Fibroblast of lung (primary cell): ENCODE results near the gene NMBR. TPM values are rescaled to one million over a fixed set of nuclear protein-coding genes. Genes with fewer than 3 reads are reported as not detected.

Source experiments
- DNase-seq, 2 donors: peaks; one replicate each; pipeline versions ENCODE4 v3.0.0 to v3.0.0-alpha.2; 2010; ENCODE audit warnings: low read depth in 2 of 2
- H2AFZ ChIP-seq: 2 replicates; pipeline ENCODE4 v1.5.1; 2012; ENCODE audit warnings: low read length, control low read depth, inconsistent platforms
- H3K27ac ChIP-seq: 2 replicates; pipeline ENCODE4 v1.5.1; 2011; ENCODE audit warnings: low read length, control low read depth; ENCODE audit not compliant: insufficient read depth
- H3K27me3 ChIP-seq: 2 replicates; pipeline ENCODE4 v1.5.1; 2011; ENCODE audit warnings: mild to moderate bottlenecking, low read length; ENCODE audit not compliant: control insufficient read depth, insufficient read depth
- H3K36me3 ChIP-seq: 2 replicates; pipeline ENCODE4 v1.5.1; 2011; ENCODE audit warnings: low read length; ENCODE audit not compliant: control insufficient read depth, insufficient read depth
- H3K4me1 ChIP-seq: 2 replicates; pipeline ENCODE4 v1.5.1; 2011; ENCODE audit warnings: low read length; ENCODE audit not compliant: control insufficient read depth, insufficient read depth; ENCODE audit errors: extremely low read depth
- H3K4me2 ChIP-seq: 2 replicates; pipeline ENCODE4 v1.5.1; 2011; ENCODE audit warnings: low read length, control low read depth; ENCODE audit not compliant: insufficient read depth; ENCODE audit errors: extremely low read depth
- H3K4me3 ChIP-seq, 4 experiments: fragments of 200-600 bp in 1 of 4; sonication (generic) in 1 of 4; replicated peaks in 1 of 4; 2 replicates each; pipeline ENCODE4 v1.5.1; 2011 to 2016; ENCODE audit warnings: low read length in 4 of 4, low read depth in 3 of 4, mild to moderate bottlenecking in 3 of 4, control low read depth in 2 of 4, inconsistent platforms in 1 of 4, mixed read lengths in 1 of 4; ENCODE audit not compliant: insufficient read depth in 1 of 4; ENCODE audit errors: control extremely low read depth in 1 of 4
- H3K79me2 ChIP-seq: 2 replicates; pipeline ENCODE4 v1.5.1; 2012; ENCODE audit warnings: mild to moderate bottlenecking, low read length, inconsistent platforms; ENCODE audit not compliant: control insufficient read depth, insufficient read depth
- H3K9ac ChIP-seq: 2 replicates; pipeline ENCODE4 v1.5.1; 2011; ENCODE audit warnings: mild to moderate bottlenecking, low read length, control low read depth; ENCODE audit not compliant: insufficient read depth
- H3K9me3 ChIP-seq: 2 replicates; pipeline ENCODE4 v1.5.1; 2012; ENCODE audit warnings: low read depth, low read length; ENCODE audit not compliant: control insufficient read depth, insufficient read depth
- H4K20me1 ChIP-seq: 2 replicates; pipeline ENCODE4 v1.5.1; 2011; ENCODE audit warnings: low read length; ENCODE audit not compliant: control insufficient read depth, insufficient read depth; ENCODE audit errors: extremely low read depth
- EZH2 ChIP-seq: IDR thresholded peaks from 2 replicates; pipeline ENCODE4 v1.5.1; 2012; ENCODE audit warnings: low read length, control low read depth, mild to moderate bottlenecking; ENCODE audit errors: missing control alignments
- polyA minus RNA-seq: library from RNA; depleted of rRNA, polyadenylated mRNA; stranded (reverse); fragments of >200 nt; gene quantifications from 2 replicates; pipeline ENCODE4 v1.2.3, GENCODE V29; 2011; ENCODE audit warnings: low replicate concordance
- polyA plus RNA-seq, 2 donors: library from polyadenylated mRNA; depleted of rRNA in 1 of 2; stranded (reverse) in 1 of 2; unstranded in 1 of 2; fragments of >200 nt; gene quantifications; 2 replicates each; pipeline ENCODE4 v1.2.1, GENCODE V29; 2011 to 2012; ENCODE audit warnings: missing spikeins in 1 of 2
- total RNA-seq: library from RNA; depleted of rRNA; stranded (reverse); fragments of >200 nt; gene quantifications from 2 replicates; pipeline ENCODE4 v1.2.1, GENCODE V29; 2014
- TF ChIP-seq, protein P1 (sequence below), 2 donors: IDR thresholded peaks in 1 of 2; conservative IDR thresholded peaks in 1 of 2; 1 replicate in 1 of 2; 2 replicates in 1 of 2; pipeline ENCODE4 v1.5.1; 2011 to 2012; ENCODE audit warnings: low read length in 2 of 2, control low read depth in 1 of 2, inconsistent platforms in 1 of 2, low read depth in 1 of 2, mild to moderate bottlenecking in 1 of 2

NMBR gene
- total RNA-seq = under 0.01 TPM in 1 of 2 replicates, not detected in the other
- 0.05 TPM in 1 of 2 replicates, not detected in the other for polyA plus RNA-seq
- polyA plus RNA-seq (2012) = not detected in 2 replicates
- not detected in 2 replicates for polyA minus RNA-seq

- no peaks in the 10 kb centered on the region for H3K9me3 ChIP-seq
- peaks cover 9% of the 10 kb centered on the region for H3K4me1 ChIP-seq
- no peaks in the 10 kb centered on the region for H3K27me3 ChIP-seq
- H3K27ac ChIP-seq = peak within 1 kb of the TSS; percentile 55
- peak within 1 kb of the TSS; percentile 54 for H3K9ac ChIP-seq
- H4K20me1 ChIP-seq = no peaks in the 10 kb centered on the region
- H3K4me3 ChIP-seq = peak within 1 kb of the TSS; percentile 66 to 99 (median 90)
- peak within 1 kb of the TSS; percentile 92 for H3K4me2 ChIP-seq
- peaks cover 46% of the 10 kb centered on the region for H3K79me2 ChIP-seq
- no peaks in the 10 kb centered on the region for H3K36me3 ChIP-seq
- TF ChIP-seq, protein P1, sequence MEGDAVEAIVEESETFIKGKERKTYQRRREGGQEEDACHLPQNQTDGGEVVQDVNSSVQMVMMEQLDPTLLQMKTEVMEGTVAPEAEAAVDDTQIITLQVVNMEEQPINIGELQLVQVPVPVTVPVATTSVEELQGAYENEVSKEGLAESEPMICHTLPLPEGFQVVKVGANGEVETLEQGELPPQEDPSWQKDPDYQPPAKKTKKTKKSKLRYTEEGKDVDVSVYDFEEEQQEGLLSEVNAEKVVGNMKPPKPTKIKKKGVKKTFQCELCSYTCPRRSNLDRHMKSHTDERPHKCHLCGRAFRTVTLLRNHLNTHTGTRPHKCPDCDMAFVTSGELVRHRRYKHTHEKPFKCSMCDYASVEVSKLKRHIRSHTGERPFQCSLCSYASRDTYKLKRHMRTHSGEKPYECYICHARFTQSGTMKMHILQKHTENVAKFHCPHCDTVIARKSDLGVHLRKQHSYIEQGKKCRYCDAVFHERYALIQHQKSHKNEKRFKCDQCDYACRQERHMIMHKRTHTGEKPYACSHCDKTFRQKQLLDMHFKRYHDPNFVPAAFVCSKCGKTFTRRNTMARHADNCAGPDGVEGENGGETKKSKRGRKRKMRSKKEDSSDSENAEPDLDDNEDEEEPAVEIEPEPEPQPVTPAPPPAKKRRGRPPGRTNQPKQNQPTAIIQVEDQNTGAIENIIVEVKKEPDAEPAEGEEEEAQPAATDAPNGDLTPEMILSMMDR (conservative IDR thresholded peaks at IDR 0.05 in 1 of 2, IDR thresholded peaks at IDR 0.05 in 1 of 2; ENCODE audit: low read depth in 1 of 2, low read length in 2 of 2) = peak; percentile 90 to 95
- no peak for TF ChIP-seq EZH2
- peak within 1 kb of the TSS; percentile 89 for H2AFZ ChIP-seq
- peak; percentile 100 for DNase-seq
These were observed at the start of gene NMBR, which contains the start of gene VTA1 for GRCh38 chr6:142146828-142147662. Gene NMBR, minus strand, starts transcription at chr6:142147122. Its CDS starts 58,464 bp downstream, at chr6:142088658. Gene VTA1, plus strand, starts transcription at chr6:142147263. Its CDS starts 25 bp downstream, at chr6:142147288.

DNA sequence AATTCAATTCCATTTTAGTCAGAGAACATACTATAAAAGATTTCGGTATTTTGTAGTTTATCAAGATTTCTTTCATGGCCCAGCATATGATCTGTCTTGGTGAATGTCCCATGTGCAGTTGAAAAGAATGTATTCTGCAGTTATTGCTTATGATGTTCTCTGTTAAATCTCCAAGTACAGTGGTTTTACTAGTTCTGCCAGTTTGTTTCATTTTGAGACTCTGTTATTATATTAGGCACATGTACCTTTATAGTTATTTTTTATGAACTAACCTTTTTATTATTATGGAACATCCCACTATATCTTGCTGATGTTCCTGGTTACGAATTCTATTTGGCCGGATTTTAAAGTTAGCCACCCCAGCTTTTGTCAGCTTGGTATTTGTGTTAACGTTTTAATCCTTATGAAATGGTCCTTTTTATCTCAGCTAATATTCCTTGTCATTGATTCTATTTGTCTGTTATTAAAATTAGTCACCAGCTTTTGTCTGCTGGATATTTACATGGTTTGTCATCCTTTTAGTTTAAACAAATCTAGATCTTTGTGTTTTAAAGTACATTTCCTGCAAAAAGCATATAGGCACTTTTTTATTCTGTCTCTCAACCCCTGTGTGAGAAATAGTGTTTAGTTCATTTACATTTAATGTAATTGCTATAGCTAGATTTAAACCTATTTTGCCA is 49.1 kb upstream of the NMBR start:
- H3K9me3 ChIP-seq = no peaks in the 10 kb centered on the region
- H3K36me3 ChIP-seq = no peaks in the 10 kb centered on the region
- peak; percentile 21 to 24 for DNase-seq
- no peak overlapping the region for H3K27ac ChIP-seq
- no peaks in the 10 kb centered on the region for H4K20me1 ChIP-seq
- no peaks in the 10 kb centered on the region for H3K27me3 ChIP-seq
- no peak overlapping the region for H3K4me3 ChIP-seq
- H3K9ac ChIP-seq = no peak overlapping the region
- H3K4me2 ChIP-seq = peak overlapping the region; percentile 23
- TF ChIP-seq EZH2 = no peak
- TF ChIP-seq, protein P1 (conservative IDR thresholded peaks at IDR 0.05 in 1 of 2, IDR thresholded peaks at IDR 0.05 in 1 of 2; ENCODE audit: low read depth in 1 of 2, low read length in 2 of 2) = no peak
- H3K79me2 ChIP-seq = peaks cover 2% of the 10 kb centered on the region
- H2AFZ ChIP-seq = no peak overlapping the region
- no peaks in the 10 kb centered on the region for H3K4me1 ChIP-seq

DNA sequence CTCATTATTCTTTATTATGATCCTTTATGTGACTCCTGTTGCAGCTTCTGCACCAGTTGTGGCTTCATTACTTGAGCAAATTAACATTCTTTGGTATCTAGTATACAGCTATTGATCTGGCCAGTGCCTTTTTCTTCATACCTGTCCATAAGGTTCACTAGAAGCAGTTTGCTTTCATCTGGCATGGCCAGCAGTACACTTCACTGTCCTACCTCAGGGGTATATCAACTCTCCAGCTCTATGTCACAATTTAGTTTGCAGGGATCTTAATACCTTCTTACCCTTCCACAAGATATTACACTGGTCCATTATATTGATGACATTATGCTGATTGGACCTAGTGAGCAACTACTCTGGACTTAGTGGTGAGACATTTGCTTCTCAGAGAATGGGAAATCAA is 46.7 kb upstream of the NMBR start:
- no peaks in the 10 kb centered on the region for H3K36me3 ChIP-seq
- no peaks in the 10 kb centered on the region for H3K27me3 ChIP-seq
- peaks cover 2% of the 10 kb centered on the region for H3K79me2 ChIP-seq
- TF ChIP-seq EZH2 = no peak
- TF ChIP-seq, protein P1 (conservative IDR thresholded peaks at IDR 0.05 in 1 of 2, IDR thresholded peaks at IDR 0.05 in 1 of 2; ENCODE audit: low read depth in 1 of 2, low read length in 2 of 2) = no peak
- H2AFZ ChIP-seq = no peak overlapping the region
- H3K9ac ChIP-seq = no peak overlapping the region
- no peaks in the 10 kb centered on the region for H3K4me1 ChIP-seq
- H3K4me2 ChIP-seq = no peak overlapping the region
- no peak overlapping the region for H3K27ac ChIP-seq
- no peak for DNase-seq
- no peaks in the 10 kb centered on the region for H3K9me3 ChIP-seq
- no peak overlapping the region for H3K4me3 ChIP-seq
- no peaks in the 10 kb centered on the region for H4K20me1 ChIP-seq
